GM19397 (cell line): ENCODE measurements around the gene PXMP4.
A peak's percentile ranks its signal among the peaks of the same experiment; 100 is the strongest.

ENCODE experiments used
- ATAC-seq: cut with Tn5 transposase; IDR thresholded peaks from one replicate; pipeline ENCODE4 v1.9.1; 2021; ENCODE audit warnings: mild to moderate bottlenecking, moderate library complexity; ENCODE audit not compliant: unreplicated experiment

Gene PXMP4

DNA sequence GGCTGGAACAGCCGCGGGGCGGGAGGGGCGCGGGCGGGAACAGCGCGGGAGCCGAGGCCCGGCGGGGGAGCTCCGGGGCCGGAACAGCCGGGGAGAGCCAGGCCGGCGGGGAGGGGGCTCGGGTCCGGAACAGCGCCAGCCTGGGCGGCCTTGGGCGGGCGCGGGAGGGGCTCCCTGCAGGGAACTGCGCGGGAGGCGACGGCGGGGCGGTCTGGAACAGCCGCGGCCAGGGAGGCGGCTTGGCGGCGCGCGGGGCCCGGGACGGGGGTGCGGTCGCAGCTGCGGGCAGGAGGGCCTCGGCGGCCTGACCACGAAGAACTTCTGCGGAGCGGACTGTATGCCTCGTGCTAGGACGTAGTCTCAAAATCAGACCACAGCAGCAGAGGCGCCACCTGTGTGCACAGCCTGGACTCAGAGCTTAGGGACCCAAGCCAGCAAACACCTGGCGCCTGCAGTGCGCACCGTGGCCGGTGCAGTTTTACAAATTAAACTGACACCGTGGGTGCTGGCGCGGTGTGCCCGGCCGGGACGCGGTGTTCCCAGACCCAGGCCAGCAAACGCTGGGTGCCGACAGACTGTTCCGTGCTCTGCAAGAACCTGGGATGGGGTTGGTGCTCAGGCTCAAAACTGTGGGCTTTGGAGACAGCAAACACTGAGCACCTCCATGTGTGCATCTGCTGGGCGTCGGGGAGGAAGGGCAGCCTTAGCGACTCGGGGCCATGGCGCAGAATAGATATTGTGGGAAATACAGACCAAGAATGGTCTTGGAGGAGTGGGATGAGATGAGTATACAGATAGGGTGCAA, 12.3 kb upstream of the PXMP4 start:
- peak; percentile 55 for ATAC-seq

DNA sequence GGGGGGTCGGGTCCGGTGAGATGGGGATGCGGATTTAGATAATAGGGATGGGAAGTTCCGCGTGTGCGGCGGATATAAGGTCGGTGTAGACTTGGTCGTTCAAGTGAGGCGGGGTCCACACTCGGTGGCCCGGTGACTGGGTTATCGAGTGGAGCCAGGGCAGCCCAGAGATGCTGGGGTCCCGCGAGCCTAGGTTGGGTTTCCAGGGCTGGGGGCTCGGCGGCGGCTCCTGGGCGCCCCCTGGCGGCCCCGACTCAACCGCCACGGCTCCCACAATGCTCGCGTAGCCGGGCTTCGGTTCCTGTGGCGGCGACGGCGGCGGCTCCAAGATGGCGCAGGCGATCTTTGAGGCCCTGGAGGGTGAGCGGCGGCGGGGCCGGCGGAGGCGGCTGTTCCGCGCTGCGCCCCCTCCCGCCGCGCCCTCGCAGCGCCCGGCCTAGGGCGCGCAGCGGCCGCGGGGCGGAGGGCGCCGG, 11.6 kb upstream of the PXMP4 start, which contains the start of gene ZNF341:
Gene ZNF341 (plus strand): TSS at position 304 of the 473 bp plus-strand sequence. CDS start 26 bp downstream, at position 330.
- ATAC-seq: peak; percentile 75

DNA sequence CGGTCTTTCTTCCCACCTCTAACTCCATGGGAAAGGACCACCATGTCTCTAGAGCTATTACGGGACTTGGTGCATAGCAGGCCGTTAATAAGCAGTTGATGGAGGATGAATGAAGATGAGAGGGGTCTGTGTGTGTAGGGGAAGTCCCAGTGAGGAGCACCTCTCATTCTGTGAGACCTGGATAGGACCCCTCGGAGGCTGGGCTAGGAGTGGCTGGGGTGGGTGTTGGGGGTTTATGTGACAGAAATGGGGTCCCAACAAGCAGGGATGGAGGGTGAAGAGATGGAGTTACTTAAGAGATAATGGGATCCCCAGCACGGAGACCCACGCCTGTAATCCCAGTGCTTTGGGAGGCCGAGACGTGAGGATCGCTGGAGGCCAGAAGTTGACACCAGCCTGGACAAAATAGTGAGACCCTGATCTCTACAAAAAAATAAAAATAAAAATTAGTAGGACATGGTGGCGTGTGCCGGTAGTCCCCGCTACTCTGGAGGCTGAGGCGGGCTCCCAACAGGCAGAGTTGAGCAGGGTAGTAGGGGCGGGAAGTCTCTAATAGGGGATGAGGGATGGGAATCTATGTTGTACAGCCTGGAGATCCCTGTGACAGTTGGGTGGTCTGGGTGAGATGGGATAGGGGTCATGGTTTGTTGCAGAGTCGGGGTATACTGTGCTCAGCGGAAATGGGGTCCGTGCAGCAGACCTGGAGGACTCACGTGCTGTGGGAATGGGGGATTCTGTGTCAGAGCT, 11.0 kb upstream of the PXMP4 start:
- no peak for ATAC-seq

DNA sequence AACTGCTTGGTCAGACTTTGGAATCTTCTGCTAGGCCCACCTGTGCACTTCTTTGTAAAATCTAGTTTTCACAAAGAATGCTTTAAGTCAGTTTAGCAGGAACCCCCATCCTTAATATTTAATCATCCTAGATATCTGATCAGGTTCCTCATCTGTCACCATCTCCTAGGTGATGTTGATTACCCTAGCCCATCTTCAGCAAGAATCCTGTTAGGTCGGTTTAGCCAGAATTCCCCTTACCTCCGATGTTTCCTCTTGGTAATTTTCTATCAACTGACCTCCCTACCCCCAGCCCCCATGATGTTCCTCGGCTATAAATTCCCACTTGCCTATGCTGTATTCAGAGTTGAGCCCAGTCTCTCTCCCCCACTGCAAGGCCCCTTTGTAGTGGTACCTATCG, 9.0 kb upstream of the PXMP4 start:
- ATAC-seq: no peak

DNA sequence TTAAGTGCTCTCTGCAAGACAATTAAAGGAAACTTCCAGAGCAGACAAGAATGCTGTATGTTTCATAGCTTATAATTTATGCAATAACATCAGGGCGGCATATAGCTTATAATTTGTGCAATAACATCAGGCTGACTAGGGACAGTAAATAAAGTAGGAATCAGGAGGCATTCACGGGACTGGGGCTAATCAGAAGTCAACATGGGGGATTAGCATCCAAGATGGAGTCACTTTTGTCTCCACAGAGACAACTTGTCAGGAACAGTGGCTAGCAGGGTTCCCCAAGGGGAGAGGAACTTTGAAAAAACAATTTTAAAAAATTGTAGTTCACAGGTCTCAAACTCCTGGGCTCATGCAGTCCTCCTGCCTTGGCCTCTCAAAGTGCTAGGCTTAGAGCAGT, 8.4 kb upstream of the PXMP4 start:
- ATAC-seq: no peak

GRCh38 chr20:33727806-33728205, 7.7 kb upstream of the PXMP4 start:
- ATAC-seq: no peak

GRCh38 chr20:33727115-33727479, 7.0 kb upstream of the PXMP4 start:
- ATAC-seq: no peak

DNA sequence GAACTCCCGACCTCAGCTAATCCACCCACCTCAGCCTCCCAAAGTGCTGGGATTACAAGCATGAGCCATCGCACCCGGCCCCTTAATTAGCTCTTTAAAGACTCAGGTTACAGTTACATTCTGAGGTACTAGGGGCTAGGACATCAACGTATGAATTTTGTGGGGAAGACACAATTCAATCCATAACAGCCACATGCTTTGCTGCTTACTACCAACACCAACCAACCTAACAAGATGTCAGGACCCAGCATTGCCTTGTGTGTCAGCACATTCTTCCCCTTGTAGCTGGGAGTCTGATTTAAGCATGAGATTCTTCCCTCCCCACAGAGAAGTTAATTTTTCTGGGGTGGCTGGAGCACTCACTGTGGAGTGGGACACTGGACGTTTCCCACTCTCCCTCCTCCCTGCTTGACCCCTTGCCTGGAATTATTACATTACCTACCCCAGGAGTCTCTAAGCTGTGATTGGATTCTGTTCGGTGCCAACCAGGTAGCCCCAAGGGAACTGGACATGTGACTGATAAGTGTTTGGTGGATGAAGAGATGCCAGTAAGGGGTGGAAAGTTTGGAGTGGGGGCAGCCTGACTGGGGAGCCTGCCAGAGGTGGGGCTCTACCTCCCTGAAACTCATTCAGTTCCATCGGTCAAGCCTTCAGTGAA, 5.6 kb upstream of the PXMP4 start:
- no peak for ATAC-seq

DNA sequence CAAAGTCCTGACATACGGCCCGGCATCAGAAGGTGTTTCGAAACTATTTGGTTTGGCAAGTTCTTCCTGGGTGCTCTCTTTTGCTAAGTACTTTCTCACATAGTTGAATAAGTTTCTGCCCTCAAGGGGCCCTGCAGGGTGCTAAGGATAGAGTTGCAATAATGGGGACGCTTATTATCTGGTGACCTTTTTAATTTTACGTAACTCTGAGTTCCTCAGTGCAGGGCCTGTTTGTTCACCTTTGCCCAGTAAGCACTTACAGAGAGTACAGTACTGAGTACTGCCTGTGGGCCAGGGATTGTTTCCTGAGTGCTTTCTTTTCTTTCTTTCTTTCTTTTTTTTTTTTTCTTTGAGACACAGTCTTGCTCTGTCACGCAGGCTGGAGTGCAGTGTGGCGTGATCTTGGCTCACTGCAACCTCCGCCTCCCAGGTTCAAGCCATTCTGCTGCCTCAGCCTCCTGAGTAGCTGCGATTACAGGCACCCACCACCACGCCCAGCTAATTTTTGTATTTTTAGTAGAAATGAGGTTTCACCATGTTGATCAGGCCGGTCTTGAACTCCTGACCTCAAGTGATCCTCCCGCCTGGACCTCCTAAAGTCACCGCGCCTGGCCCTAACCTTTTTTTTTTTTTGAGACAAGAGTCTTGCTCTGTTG, 4.5 kb upstream of the PXMP4 start:
- ATAC-seq: no peak

GRCh38 chr20:33721391-33722140, 1.5 kb upstream of the PXMP4 start:
- no peak for ATAC-seq

DNA sequence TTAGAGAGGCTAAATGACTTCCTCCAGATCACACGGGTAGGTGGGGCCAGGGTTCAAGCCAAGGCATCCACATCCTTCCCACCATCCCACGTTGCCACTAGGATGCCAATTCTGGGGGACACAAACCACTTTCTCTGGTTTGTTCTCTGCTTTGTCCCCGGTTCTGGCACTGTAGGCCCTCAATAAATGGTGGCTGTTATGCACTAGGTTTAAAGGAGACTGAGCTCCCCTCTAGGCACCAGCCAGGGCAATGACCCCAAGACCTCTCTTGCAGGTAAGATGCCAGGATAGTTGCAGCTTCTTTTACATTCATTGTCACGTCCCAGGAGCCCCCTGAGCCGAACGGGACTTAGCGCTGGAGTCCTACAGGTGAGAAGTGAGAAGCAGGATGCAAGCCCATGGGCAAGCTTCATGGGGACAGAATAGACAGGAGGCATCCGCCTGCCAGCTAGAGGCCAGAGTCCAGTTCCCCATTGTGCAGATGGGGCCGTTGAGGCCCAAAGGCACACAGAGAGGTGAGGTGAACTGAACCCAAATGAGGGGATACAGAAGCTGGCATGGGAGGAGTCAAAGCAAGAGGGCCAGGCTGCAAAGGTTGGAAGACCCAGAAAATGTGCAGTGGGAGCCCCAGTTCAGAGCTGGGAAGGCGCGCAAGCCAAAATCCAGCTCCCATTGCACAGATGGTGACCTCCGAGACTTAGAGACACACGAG, 677 bp downstream of the PXMP4 start:
- no peak for ATAC-seq

GRCh38 chr20:33716498-33716897, 3.6 kb downstream of the PXMP4 start:
- ATAC-seq: no peak

- ATAC-seq: no peak
Observed at GRCh38 chr20:33713865-33714367, 6.2 kb downstream of the PXMP4 start.

DNA sequence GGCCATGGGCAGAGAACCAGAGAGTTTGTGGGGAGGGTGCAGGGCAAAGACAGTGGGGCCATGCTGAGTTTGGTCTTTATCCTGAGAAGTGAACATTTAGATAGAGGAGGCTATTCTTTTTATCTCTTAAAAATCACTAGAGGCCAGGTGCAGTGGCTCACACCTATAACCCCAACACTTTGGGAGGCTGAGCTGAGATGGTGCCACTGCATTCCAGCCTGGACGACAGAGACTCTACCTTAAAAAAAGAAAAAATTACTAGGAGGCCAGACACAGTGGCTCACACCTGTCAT, 8.7 kb downstream of the PXMP4 start:
- no peak for ATAC-seq

GRCh38 chr20:33710681-33711445, 9.2 kb downstream of the PXMP4 start:
- ATAC-seq: no peak

DNA sequence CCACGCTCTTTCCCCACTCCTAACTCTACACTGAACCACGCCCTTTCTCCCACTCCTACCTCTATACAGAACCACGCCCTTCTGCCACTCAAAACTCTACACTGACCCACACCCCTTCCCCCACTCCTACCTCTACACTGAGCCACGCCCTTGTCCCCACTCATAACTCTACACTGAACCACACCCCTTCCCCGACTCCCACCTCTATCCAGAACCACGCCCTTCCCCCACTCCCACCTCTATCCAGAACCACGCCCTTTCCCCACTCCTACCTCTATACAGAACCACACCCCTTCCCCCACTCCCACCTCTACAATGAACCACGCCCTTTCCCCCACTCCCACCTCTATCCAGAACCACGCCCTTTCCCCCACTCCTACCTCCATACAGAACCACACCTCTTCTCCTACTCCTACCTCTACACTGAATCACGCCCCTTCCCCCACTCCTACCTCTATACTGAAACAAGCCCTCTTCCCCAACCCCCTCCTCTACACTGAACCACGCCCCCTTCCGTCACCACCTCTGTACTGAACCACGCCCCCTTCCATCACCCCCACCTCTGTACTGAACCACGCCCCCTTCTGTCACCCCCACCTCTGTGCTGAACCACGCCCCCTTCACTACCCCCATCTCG, 10.1 kb downstream of the PXMP4 start:
- ATAC-seq: no peak

DNA sequence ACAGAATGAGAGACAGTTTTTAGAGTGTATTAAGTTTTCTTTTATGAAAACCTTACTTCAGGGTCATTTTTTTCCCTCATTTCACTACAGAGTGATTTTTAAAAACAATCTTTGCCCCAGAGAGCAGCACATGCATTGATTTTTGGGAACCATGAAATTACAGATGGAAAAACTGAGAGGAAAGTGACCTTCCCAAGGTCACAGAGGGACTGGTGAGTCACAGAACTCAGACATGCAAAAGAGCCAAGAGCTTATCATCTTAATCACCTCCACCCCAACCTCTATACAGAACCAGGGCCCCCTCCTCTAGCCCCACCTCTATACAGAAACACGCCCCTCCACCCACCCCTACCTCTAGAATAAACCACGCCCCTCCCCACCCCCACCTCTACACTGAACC, 10.7 kb downstream of the PXMP4 start:
- no peak for ATAC-seq

DNA sequence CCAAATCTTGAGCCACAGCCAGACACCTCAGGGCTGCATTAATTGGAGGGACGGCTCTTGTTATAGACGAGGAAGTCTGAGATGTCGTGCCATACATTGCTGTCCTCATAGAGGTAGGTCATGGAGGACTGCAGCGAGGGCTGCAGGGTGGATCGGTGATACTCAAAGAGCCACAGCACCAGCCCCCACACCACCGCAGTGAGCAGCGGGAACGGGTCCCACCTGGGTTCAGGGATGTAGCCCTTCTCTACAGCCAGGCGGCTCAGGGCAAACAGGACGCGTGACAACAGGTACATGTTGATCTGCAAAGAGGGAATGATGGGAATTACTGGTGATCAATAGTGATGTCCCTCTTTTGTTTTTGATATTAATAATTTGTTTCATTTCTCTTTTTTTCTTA, 12.4 kb downstream of the PXMP4 start:
- no peak for ATAC-seq
